ENCODE data around the gene CABP4.
A peak's percentile ranks its signal among the peaks of the same experiment; 100 is the strongest.
"Not testable (repeated sequence)": the region's sequence is repeated elsewhere in the genome, so short reads cannot be mapped to it uniquely, and the experiment has no call there.

CABP4 gene

DNA sequence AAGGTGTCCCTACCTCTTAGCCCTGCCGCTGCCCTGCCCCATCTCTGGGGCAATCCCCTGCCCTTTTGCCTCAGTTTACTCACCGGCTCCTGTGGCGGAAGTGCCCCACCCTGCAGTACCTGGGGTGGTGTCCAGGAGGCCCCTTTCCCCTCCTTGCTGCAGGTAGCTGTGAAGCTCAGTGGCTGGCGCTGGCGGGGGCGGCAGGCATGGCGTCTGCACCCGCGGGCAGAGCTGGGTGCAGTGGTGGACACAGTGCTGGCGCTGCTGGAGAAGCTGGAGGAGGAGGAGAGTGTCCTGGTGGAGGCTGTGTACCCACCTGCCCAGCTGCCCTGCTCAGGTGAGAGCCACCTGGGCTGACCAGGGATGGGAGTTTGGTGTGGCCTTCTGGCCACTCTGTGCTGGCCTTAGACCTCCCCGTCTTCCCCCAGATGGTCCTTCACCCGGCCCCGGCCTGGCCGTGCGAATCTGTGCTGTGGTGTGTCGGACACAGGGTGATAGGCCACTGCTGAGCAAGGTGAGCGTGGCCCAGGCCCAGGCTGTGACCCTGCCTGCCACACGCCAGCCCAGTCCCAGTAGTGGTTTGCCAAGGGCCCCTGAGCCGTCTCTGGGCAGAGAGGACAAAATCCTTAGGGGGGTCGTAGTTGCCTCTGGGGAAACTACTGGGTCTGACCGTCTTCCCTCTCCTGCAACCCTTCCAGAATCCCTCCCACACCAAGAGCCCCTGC, 35.7 kb upstream of the CABP4 start:
- no peak for DNase-seq

DNA sequence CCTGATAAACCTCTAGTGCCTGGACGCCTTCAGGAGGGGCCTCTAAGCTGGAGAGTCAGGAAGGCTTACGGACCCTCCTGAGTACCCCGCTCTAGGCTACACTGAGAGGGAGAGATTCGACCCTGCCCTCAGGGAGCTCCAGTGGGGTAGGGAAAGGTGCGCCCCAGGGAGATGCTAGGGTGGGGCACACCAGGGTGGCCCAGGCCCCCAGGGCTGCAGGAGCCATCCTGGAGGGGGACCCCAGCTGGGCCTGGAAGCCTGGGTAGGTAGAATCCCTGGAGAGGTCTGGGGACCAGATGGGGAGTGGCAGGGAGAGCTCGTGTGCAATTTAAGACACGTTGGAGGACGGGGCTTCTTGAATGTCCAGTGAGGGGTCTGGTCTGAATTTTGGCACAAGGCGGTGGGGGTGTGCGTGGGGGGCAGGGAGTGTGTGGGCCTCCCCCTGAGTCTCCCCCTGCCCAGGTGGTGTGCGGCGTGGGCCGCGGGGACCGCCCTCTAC, 35.0 kb upstream of the CABP4 start:
- no peak for DNase-seq

- DNase-seq, result peak; percentile 66
These were observed 34.3 kb upstream of the CABP4 start for GRCh38 chr11:67420646-67421429.

DNA sequence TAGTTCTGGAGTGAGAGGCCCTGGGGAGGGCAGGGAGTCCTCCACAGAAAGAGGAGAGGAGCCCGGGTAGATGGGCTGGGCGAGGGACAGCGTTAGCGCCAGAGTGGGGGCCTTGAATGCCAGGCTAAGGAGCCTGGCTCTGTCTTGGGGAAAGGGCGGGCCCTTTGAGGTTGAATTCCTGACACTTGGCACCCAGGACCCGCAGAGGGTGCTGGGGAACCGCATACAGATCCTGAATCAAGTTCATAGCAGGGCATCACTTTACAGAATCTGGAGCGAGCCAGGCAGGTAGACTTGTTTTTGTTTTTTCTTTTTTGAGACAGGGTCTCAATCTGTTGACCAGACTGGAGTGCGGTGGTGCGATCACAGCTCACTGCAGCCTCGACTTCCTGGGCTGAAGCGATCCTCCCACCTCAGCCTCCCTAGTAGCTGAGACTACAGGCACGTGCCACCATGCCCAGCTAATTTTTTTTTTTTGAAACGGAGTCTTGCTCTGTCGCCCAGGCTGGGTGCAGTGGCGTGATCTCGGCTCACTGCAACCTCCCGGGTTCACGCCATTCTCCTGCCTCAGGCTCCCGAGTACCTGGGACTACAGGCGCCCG, 33.6 kb upstream of the CABP4 start:
- DNase-seq, result no peak

- no peak for DNase-seq
These were observed 32.3 kb upstream of the CABP4 start for GRCh38 chr11:67422891-67423290.

DNA sequence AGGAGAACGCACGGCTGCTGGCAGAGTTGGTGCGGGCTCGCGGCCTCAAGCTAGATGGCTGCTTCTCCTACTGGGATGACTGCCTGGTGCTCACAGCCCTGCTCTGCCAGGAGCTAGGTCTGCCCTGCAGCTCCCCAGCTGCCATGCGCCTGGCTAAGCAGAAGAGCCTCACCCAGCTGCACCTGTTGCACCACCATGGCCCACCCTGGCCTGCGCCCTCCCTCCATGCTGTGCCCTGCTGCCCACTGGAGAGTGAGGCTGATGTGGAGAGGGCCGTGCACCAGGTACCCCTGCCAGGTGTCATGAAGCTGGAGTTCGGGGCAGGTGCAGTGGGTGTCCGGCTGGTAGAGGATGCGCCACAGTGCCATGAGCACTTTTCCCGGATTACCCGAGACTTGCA, 31.7 kb upstream of the CABP4 start:
- DNase-seq, result no peak

GRCh38 chr11:67423891-67424613, 31.1 kb upstream of the CABP4 start:
- DNase-seq, result no peak

GRCh38 chr11:67427364-67427859, 27.7 kb upstream of the CABP4 start:
- DNase-seq, result not testable (repeated sequence)

DNA sequence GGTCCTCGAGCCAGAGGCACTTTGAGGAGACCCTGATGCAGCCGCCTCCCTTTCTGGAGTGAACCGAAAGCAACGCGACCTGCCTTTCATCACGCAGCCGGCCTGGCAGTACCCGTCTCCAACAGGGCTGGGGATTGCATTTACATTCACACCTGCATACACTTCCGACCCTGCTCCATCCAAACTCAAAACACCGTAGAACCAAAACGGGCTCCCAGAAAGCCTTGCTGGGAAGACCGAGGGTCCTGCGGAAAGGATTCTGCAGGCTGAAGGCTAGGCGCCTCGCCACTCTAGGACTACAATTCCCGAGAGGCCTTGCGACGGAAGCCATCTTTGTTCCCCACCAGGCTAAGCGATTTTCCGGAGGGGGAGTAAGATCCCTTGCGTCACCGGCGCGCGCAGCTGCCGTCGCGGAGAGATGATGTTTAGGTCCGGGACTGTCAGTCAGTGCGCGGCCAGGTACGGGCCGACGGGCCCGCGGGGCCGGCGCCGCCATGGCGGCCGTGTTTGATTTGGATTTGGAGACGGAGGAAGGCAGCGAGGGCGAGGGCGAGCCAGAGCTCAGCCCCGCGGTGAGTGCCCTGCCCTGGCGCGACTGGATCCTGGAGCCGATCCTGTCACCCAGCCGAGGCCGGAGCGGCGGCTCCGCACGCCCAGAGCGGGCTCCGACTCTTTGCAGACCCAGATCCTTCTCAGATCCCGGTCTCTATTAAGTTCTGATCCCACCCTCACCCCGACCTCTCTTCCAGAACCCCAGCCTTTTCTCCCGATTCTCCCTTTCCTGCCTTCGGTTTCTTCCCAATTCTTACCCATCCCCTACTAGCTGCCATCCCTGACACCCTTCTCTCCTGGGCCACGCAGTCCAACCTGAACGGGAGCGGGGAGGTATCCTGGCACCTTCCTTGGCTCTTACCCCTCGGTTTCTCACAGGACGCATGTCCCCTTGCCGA, 26.8 kb upstream of the CABP4 start, which contains the start of gene RPS6KB2:
TSS of gene RPS6KB2 (plus strand) at position 443 of the 950 bp plus-strand sequence. CDS start at position 495, 52 bp downstream.
- DNase-seq, result peak; percentile 89

DNA sequence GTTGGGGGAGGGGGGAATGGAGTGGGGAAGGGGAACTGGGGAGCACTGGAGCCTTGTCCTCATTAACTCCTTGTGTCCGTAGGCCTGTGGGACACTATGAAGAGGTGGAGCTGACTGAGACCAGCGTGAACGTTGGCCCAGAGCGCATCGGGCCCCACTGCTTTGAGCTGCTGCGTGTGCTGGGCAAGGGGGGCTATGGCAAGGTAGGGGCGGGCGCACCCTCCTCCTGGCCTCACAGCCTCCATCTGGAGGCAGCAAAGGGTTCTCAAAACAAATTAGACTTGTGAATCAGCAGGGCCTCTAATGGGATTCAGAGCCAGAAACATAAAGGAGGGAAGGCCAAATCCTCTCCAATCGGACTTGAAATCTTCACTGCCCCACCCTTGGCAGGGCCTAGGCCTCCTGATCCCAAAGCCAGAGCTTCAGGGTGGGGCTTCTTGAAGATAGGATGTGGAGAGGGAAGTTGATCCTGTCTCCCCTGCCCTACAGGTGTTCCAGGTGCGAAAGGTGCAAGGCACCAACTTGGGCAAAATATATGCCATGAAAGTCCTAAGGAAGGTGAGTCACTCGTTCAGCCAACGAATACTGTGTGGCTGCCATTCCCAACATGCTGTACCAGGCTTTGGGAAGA, 26.0 kb upstream of the CABP4 start:
- no peak for DNase-seq

- no peak for DNase-seq
These were observed 25.4 kb upstream of the CABP4 start for GRCh38 chr11:67429722-67430121.

DNA sequence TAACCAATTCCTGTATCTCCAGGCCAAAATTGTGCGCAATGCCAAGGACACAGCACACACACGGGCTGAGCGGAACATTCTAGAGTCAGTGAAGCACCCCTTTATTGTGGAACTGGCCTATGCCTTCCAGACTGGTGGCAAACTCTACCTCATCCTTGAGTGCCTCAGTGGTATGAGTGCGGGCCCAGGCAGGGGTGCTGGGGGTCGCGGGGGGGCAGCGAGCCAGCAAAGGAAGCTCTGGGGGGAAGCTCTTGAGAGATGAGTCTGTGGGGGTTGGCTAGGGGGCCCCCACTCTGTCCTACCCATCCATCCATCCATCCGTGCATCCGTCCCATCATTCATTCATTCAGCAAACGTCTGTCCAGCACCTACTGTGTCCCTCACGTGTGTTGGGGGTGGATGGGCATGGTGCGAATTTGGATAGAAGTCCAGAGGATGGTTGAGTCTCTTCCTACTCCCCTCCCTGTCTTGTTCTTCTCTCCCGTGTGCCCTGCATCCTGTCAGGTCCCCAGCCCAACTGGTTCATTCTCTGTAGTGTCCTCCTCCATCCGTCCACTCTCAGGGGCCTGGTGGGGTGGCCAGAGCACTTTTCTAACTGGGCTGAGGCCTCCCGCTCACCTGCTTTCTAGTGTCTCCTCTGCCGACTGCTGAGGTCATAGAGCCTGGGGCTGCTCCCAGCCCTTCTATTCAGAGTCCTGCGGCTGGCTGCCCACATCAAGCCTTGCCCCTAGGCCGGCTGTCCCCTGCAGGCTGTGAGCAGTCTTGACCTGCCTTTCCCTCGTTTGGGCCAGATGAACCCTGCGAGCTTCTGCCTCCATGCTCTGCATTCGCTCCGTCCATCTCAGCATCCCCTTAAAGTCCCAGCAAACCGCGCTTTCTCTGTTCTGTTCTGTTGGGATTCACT, 23.6 kb upstream of the CABP4 start:
- no peak for DNase-seq

- DNase-seq, result no peak
These were observed 22.4 kb upstream of the CABP4 start for GRCh38 chr11:67432655-67433349.

GRCh38 chr11:67433536-67434394, 21.4 kb upstream of the CABP4 start:
- no peak for DNase-seq

- no peak for DNase-seq
These were observed 20.7 kb upstream of the CABP4 start for GRCh38 chr11:67434395-67434881.

DNA sequence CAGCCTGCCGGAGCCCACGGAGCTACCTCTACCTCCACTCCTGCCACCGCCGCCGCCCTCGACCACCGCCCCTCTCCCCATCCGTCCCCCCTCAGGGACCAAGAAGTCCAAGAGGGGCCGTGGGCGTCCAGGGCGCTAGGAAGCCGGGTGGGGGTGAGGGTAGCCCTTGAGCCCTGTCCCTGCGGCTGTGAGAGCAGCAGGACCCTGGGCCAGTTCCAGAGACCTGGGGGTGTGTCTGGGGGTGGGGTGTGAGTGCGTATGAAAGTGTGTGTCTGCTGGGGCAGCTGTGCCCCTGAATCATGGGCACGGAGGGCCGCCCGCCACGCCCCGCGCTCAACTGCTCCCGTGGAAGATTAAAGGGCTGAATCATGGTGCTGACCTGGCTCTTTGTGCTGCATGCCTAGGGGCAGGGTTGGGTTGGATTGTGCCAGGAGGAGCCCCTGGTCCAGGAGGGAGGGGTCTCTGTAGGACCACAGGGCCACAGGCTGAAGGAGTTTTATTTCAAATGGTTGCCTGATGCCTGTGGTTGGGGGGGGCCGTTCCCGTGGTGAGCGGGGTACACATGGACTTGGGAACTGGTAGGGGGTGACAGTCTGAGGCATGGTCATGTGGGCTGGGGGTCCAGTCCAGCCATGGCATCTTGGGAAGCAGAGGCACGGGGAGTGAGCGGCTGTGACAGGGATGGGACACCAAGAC, 20.0 kb upstream of the CABP4 start:
- no peak for DNase-seq

- no peak for DNase-seq
These were observed 19.3 kb upstream of the CABP4 start for GRCh38 chr11:67435727-67436458.
